ENCODE data around the gene NEUROD6.

The NEUROD6 gene

DNA sequence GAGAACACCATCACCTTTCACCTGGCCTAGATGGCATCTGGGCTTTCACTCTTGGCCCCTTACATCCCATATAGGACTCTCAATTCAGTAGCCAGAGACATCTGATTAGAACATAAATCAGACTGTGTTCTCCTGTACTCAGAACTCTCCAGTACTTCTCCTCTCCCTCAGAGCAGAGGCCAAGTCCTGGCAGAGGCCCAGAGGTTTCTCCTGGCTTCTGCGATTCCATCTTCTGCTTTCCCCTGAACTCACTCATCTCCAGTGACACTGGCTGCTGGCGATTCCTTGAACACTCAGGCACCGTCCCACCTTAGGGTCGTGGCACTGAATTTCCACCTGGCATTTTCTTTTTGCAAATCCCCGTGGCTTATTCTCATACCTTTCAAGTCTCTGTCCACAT lies 4.9 kb upstream of the NEUROD6 start:
- no peak overlapping the region for H3K27ac ChIP-seq
- TF ChIP-seq, protein P1, sequence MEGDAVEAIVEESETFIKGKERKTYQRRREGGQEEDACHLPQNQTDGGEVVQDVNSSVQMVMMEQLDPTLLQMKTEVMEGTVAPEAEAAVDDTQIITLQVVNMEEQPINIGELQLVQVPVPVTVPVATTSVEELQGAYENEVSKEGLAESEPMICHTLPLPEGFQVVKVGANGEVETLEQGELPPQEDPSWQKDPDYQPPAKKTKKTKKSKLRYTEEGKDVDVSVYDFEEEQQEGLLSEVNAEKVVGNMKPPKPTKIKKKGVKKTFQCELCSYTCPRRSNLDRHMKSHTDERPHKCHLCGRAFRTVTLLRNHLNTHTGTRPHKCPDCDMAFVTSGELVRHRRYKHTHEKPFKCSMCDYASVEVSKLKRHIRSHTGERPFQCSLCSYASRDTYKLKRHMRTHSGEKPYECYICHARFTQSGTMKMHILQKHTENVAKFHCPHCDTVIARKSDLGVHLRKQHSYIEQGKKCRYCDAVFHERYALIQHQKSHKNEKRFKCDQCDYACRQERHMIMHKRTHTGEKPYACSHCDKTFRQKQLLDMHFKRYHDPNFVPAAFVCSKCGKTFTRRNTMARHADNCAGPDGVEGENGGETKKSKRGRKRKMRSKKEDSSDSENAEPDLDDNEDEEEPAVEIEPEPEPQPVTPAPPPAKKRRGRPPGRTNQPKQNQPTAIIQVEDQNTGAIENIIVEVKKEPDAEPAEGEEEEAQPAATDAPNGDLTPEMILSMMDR (conservative IDR thresholded peaks at IDR 0.05; ENCODE audit: low read depth), result no peak
- CTCF ChIA-PET, result no interaction called here
- POLR2A ChIA-PET (ENCODE audit: low non-redundant PET), result no interaction called here
- no peak for DNase-seq (ENCODE audit: low spot score)

DNA sequence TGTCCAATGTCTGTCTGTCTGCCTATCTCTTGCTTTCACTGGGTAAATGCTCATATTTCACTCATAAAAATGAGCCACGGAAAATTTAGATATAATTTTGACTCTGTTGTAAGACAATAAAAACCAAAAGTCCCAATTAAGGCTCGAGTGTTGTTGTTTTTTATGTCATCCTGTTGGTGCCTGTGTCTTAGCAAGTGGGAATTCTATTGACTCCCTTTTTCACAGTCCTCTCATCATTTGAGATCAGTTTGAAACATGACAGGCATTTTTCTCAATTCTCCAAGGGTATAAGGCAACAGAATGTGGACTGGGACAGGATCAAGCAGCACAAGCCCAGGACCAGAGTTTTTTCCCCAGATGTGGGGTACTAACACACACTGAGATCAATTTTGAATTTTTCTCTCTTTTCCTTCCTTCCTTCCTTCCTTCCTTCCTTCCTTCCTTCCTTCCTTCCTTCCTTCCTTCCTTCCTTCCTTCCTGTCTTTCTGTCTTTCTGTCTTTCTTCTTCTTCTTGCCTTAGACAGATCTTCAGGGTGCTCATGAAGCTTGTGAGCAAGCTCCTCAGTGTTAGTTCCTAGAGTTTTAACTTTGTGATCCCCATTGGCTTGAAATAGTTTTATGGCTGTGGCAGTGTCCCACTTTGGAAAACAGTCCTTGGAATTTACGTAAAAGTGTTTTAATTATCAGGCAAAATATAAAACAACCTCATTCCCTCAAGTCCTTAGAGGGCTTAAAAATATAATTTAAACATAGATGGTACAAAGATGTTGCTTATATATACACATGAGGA lies 3.2 kb upstream of the NEUROD6 start:
- ChIA-PET POLR2A (ENCODE audit: low non-redundant PET) (no interaction called here), CTCF (no interaction called here)
- TF ChIP-seq, protein P1 (conservative IDR thresholded peaks at IDR 0.05; ENCODE audit: low read depth), result no peak
- DNase-seq (ENCODE audit: low spot score), result no peak
- no peak overlapping the region for H3K27ac ChIP-seq

DNA sequence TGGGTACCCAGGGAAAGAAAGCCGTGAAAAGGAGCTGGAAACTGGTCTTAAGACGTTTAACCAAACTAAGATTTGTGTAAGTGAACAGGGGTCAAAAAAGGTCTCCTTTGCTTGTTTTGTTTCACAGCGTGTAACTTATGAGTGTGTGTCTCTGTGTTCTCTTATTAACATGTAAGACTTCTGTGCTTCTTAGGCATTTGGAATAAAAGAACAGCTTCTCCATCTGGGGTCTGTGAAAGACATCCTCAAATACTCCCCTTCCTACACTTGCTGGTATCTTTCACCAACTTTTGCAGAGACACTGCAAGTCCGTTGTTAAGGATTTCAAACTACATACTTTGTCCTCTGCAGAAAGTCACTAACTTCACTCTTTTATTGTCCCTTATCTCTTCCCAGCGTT lies 615 bp upstream of the NEUROD6 start:
- ChIA-PET POLR2A (ENCODE audit: low non-redundant PET) (no interaction called here), CTCF (no interaction called here)
- no peak overlapping the region for H3K27ac ChIP-seq
- DNase-seq (ENCODE audit: low spot score), result no peak
- TF ChIP-seq, protein P1 (conservative IDR thresholded peaks at IDR 0.05; ENCODE audit: low read depth), result no peak

DNA sequence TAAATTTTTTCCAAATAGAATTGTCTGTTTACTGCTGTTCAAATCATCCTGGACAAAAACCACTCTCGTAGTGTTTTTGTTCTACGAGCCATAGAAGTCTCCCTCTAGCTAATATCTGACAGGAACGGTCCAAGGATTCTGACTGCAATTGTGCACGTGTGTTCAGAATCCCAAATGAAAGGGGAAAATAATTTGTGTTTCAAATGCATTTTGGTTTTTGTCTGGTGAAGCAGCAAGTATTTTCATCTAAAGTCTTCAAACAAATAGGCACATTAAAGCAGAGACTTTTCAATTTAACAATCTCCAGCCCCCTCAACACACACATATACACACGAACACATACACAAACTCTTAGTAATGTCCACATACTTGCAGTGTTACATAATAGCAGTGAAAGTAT lies 475 bp downstream of the NEUROD6 start:
- CTCF ChIA-PET, result interaction anchor here (0.7 kb wide), 1 partner anchor 137 kb away, joined by 3 read pairs; no protein-coding TSS in a partner anchor
- POLR2A ChIA-PET (ENCODE audit: low non-redundant PET), result no interaction called here
- no peak overlapping the region for H3K27ac ChIP-seq
- no peak for DNase-seq (ENCODE audit: low spot score)
- TF ChIP-seq, protein P1 (conservative IDR thresholded peaks at IDR 0.05; ENCODE audit: low read depth), result no peak

DNA sequence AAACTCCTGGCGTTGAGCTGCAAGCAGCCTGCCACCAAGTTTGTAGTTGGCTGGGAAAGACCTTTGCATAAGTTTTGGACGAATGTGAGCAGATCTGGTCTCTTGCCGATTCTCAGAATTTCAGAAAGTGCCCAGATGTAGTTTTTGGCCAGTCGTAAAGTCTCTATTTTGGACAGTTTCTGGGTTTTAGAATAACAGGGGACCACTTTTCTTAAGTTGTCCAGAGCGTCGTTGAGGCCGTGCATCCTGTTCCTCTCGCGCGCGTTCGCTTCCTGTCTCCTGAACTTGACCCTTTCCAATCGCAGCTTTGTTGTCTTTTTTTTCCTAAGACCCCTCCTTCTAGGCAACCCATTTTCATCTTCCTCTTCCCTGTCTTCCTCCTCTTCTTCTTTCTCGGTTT lies 1.8 kb downstream of the NEUROD6 start:
- CTCF ChIA-PET, result no interaction called here
- TF ChIP-seq, protein P1 (conservative IDR thresholded peaks at IDR 0.05; ENCODE audit: low read depth), result no peak
- H3K27ac ChIP-seq, result no peak overlapping the region
- no peak for DNase-seq (ENCODE audit: low spot score)
- POLR2A ChIA-PET (ENCODE audit: low non-redundant PET), result no interaction called here

DNA sequence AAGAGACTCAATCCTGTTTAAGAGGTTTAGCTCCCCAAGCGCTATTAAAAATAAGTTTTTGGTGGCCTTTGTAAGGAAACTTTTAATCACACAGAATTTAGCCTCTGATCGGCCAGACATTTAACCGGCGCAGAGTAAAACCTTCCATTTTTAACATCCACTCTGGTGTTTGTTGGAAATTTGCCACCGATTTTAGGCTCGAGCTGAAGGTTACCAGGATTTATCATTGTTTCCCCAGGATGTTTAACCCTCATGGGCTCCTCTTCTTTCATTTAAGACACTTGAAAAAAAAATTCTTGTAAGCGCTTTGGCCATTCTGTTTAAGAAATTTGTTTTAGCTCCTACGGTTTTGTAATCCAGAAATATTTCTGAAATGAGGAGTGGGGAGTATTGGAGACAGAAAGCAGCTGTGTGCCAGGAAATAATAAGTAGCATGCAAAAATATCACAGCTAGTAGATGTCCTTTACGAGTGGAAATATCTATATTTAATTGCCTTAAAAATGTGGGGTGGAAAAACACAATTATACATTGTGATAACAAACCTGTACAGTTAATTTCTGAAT lies 3.4 kb downstream of the NEUROD6 start:
- no peak for DNase-seq (ENCODE audit: low spot score)
- POLR2A ChIA-PET (ENCODE audit: low non-redundant PET), result no interaction called here
- CTCF ChIA-PET, result interaction anchor here (0.6 kb wide), 2 partner anchors 84 to 298 kb away, joined by 3 to 4 read pairs; no protein-coding TSS in a partner anchor
- H3K27ac ChIP-seq, result no peak overlapping the region
- TF ChIP-seq, protein P1 (conservative IDR thresholded peaks at IDR 0.05; ENCODE audit: low read depth), result no peak
